Measurements from ENCODE around the gene CUL1.
A peak's percentile ranks its signal among the peaks of the same experiment; 100 is the strongest.

Gene CUL1

GRCh38 chr7:148772297-148773089 is 73.8 kb downstream of the CUL1 start:
- DNase-seq = peak; percentile 38

GRCh38 chr7:148773334-148773733 is 74.6 kb downstream of the CUL1 start:
- no peak for DNase-seq

- DNase-seq = no peak
Measured at GRCh38 chr7:148774471-148774870, 75.8 kb downstream of the CUL1 start.

DNA sequence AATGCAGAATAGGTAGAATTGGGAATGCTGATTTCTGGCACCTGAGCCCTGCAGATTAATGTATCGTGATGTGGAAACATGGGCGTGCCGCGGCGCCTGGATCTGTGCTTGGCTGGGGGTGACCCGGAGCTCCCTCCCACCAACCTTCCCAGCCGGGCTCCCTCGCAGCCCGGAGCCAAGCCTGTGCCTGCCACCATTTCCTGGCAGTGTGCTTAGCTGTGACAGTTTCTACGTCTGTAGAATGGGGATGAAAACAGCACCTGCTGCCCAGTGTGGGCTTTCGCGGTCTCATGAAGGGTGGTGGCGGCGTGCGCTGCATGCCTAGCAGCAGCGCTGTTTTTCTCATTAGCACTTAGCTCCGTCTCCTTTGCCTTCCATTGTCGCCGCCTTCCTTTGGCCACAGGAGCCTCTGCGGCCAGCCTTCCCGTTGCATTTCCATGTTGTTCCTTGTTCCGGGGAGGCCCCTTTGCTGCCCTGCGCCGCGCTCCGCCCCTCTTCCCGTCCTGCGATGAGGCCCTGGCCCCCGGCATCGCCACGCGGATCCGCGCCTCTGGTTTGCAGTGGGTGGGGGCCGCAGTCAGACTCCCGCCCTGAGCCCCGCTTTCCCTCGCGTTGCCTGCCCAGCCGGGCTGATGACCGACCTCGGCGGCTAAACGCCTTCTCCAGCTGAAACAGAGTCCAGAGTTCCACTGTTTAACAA is 84.2 kb downstream of the CUL1 start:
- DNase-seq = no peak

- no peak for DNase-seq
Measured at GRCh38 chr7:148783801-148784527, 85.3 kb downstream of the CUL1 start.

DNA sequence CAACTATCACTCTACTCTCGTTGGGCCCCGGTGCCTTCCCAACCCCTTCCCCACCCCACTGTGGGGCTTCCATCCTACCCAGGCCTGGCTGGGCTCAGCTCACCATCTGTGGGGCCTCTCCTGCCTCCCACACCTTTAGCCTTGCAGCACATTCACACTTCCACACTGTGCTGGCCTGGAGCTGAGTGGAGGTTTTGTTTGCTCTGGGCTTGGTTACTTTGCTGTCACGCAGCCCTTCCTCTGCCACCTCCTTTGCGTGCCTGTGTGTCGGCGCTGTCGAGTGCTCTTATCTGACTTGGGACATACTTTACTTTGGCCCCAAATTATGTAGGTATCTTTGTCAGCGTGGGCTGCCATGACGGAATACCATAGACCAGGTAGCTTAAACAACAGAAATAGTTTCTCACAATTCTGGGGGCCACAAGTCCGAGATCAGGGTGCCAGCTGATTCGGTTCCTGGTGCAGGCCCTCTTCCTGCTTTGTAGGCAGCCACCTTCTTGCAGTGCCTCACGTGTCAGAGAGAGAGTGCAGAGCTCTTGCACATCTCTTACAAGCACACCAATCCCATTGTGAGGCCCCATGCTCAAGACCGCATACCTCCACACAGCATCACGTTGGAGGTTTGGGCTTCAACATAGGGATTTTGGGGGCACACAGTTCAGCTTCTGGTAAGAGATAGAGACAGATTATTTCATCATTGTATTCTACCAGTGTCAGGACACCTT is 89.0 kb downstream of the CUL1 start:
- DNase-seq = no peak

GRCh38 chr7:148789220-148789619 is 90.5 kb downstream of the CUL1 start:
- no peak for DNase-seq

GRCh38 chr7:148790131-148790726 is 91.5 kb downstream of the CUL1 start:
- no peak for DNase-seq

GRCh38 chr7:148790850-148791249 is 92.1 kb downstream of the CUL1 start:
- DNase-seq = no peak

DNA sequence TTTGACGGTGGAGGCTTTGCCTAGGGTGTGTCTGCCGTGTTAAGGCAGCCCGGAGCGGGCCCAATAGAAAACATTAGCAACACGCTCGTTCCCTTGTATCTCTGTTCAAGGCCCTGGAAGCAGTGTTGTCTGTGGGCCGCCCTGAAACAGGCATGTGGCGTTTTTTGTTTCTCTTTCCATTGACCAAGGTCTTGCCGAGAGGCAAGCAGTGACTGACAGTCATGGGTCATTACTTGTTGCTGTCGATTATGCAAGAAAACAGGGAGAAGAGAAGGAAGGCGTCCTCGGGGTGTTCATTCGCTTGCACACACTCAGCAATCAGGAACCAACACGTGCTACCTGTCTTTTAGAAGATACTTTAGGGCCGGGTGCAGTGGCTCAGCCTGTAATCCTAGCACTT is 92.8 kb downstream of the CUL1 start:
- DNase-seq = no peak

GRCh38 chr7:148793590-148793989 is 94.9 kb downstream of the CUL1 start:
- DNase-seq = no peak

GRCh38 chr7:148794476-148794875 is 95.8 kb downstream of the CUL1 start:
- no peak for DNase-seq

- DNase-seq = no peak
Measured at GRCh38 chr7:148796841-148797240, 98.1 kb downstream of the CUL1 start.

DNA sequence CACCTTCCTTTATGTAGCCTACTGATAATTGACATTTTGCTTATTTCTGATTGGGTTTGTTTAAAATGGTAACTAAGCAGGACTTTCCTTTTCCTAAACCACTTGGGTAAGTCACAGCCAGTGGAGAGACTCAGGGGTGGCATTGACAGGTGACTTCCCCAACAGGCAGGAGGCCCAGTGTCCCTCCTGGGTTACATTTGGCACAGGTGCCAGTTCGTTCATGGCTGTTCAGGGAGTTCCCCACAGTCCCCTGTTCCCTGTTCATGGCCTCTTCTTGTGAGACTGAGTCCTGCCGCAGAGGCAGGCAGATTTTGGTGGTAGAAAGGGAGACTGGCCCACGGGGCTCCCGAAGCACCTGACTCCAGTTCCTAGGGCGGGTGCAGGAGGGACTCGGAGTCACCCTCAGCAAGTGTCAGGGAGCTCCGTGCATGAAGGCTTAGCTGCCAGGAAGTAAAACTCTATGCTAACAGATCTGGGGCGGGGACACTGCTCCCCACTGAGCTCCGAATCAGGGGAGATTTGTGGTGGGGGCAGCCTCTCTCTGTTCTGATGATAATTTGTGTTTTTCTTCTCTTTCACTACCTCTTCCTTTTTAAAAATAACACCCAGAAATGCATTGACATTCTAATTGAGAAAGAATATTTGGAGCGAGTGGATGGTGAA is 101.3 kb downstream of the CUL1 start:
- DNase-seq = no peak

GRCh38 chr7:148800677-148801076 is 102.0 kb downstream of the CUL1 start:
- no peak for DNase-seq

DNA sequence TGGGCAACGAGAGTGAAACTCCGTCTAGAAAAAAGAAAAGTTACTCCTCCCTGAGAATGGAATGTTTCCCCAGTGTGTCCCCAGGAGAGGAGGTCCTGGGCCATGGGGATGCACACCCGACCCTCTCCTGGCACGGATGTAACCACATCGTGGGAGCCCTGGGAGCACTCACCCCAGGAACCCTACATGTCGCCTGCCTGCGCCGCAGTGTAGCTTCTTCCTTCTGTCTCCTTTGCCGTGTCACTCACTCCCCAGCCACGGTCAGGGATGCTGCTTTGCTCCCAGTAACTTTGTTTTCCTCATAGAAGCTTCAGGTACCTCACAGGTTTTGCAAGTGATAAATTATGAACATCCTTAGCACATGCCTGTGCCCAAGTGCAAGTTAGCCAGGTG is 103.4 kb downstream of the CUL1 start:
- no peak for DNase-seq

GRCh38 chr7:148803094-148803493 is 104.4 kb downstream of the CUL1 start:
- no peak for DNase-seq

DNA sequence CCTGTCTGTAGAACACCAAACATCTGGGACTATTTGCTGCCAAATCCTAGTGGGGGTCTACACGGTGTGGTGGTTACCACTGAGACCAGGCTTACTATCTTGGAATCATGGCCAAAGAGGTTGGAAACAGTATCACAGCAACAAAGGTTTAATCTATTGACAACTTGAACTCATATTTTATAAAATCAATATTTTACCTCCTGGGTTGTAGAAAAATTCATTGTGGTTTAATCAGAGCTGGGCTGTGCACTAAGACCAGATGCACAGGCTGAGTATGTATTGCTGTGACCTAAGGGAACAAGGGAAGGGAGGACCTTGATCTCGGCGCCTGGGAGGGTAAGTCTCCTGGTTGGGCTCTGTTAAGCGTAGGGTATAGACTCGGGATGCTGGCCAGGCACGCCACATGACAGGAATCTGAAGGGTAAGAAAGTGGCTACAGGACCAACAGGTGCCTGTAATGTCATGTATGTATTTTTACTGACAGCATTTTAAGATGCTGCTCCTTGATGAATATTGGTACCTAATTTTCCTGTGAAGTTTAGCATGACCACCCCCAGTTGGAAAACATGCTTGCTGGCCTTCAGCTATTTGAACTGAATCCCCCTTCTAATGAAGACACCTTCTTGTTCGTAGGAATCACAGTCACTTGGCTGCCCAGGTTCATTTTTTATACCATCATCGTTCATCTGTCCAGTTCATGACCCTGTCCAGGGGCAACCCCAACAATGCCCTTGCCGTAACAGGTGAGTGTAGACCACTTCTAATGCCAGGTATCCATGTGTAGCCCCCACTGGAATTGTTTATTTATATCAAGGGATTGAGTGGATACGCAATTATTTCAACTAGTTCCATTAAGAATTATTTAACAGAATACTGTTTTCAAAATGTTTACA is 105.9 kb downstream of the CUL1 start:
- no peak for DNase-seq

GRCh38 chr7:148806187-148806586 is 107.5 kb downstream of the CUL1 start:
- no peak for DNase-seq

DNA sequence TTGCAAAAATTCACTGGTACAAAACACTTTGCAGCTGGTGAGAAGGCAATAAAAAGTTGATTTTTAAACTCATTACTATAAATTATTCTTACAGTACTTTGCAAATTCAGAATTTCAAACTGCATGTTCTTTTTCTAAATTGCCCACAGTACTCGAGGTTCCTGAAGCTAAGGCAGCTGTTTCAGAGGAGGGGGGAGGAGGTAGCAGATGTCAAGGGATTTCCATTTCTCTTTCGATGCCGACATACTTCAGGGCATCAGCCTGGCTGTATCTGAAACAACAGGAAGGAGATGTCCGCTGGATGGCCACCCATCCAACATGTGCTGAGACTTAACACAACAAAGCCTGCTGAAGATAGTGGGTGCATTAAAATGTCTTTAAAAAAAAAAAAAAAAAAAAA is 108.7 kb downstream of the CUL1 start:
- DNase-seq = no peak

- DNase-seq = no peak
Measured at GRCh38 chr7:148809856-148810255, 111.2 kb downstream of the CUL1 start.
